Measurements from ENCODE around the gene EXD3. TPM values are rescaled to one million over a fixed set of nuclear protein-coding genes. Genes with fewer than 3 reads are reported as not detected.

Gene EXD3
- polyA plus RNA-seq, 2 of the 4 experiments (the other 2 are of a cell fraction): 3.4 to 4.5 TPM

DNA sequence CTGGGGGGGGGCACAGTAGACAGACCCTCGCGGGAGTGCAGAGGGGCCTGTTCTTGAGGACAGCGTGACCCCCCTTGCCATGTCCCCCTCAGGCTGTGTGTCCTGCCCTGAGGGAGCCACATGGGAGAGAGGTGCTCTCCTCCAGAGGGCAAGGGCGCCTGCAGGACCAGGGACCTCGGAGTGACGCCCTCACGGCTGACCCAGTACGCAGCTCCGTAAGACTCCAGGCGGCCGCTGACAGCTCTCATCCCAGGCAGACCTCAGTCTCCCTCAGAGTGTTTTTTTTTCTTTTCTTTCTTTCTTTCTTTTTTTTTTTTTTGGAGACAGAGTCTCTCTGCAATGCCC, 27.3 kb downstream of the EXD3 start:
- Histone ChIP-seq H3K4me3 (no peak overlapping the region), H3K4me1 (peaks cover 7% of the 10 kb centered on the region), H3K27ac (peak overlapping the region in 1 of 2 experiments; percentile 70; a peak in 2 of 6 replicates), H3K4me2 (0 out of 3 replicates have a peak overlapping the region, but pooled peaks have one; percentile 10), H3K9me3 (no peaks in the 10 kb centered on the region)
- ATAC-seq (peak in 1 of 2 experiments; percentile 14; a peak in 1 of 6 replicates), FAIRE-seq (no peak), DNase-seq (ENCODE audit: low read depth in 1 of 2, low spot score in 1 of 2) (no peak)
- ChIA-PET CTCF (interaction anchor here (0.6 to 3.0 kb wide), 6 partner anchors 12 to 291 kb away, joined by 3 to 12 read pairs (median 4); partner anchors contain the start of genes EXD3 and NOXA1), POLR2A (interaction anchor here (0.6 to 1.1 kb wide), 2 partner anchors 94 to 110 kb away, joined by 3 to 8 read pairs; partner anchors contain the start of gene NRARP)
- TF ChIP-seq, protein P1, sequence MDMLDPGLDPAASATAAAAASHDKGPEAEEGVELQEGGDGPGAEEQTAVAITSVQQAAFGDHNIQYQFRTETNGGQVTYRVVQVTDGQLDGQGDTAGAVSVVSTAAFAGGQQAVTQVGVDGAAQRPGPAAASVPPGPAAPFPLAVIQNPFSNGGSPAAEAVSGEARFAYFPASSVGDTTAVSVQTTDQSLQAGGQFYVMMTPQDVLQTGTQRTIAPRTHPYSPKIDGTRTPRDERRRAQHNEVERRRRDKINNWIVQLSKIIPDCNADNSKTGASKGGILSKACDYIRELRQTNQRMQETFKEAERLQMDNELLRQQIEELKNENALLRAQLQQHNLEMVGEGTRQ (IDR thresholded peaks at IDR 0.05): no peak
- 86% methylated on average over 9 of the region's 11 CpGs for WGBS (ENCODE audit: missing lambda C conversion rate)

DNA sequence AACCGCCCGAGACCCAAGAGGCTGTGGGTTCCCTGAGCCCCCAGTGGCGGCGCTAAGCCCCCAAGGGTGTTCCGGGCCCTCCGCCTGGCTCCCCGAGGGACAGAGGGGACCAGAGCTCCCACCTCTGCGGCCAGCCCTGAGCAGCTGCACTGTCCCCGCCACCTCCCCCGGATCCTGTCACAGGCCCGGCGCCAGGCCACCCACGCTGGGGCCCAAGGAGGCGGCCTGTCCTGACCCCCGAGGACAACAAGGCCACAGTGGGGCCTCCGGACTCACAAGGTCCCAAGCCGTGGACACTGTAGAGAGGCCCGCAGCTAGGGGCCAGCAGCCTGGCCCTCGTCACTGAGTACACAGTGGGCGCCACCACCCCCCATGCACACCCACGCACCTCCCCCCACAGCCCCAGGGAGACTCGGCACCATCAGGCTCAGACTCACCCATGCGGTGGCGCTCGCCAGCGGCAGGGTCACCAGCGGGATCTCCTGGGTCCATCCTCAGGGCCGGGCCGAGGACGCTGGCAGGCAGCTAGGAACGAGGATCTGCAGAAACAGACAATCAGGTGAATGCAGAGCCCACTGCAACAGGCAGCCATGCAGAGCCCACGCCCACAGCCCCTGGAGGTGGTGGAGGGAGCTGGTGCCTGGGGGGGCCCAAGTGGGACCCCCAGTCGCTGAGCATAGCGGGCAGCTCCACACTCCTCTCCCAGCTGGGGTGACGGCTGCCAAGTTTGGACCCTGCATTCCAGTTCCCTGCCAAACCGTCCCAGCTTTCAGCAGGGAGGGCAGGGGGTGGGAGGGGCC, 27.9 kb downstream of the EXD3 start:
- no peaks in the 10 kb centered on the region for H3K9me3 ChIP-seq
- no peak for FAIRE-seq
- POLR2A ChIA-PET: no interaction called here
- no peak for TF ChIP-seq CEBPB (IDR thresholded peaks at IDR 0.05)
- no peak for TF ChIP-seq CBX2 (IDR thresholded peaks at IDR 0.05; ENCODE audit: borderline replicate concordance, low read depth)
- TF ChIP-seq, protein P2, sequence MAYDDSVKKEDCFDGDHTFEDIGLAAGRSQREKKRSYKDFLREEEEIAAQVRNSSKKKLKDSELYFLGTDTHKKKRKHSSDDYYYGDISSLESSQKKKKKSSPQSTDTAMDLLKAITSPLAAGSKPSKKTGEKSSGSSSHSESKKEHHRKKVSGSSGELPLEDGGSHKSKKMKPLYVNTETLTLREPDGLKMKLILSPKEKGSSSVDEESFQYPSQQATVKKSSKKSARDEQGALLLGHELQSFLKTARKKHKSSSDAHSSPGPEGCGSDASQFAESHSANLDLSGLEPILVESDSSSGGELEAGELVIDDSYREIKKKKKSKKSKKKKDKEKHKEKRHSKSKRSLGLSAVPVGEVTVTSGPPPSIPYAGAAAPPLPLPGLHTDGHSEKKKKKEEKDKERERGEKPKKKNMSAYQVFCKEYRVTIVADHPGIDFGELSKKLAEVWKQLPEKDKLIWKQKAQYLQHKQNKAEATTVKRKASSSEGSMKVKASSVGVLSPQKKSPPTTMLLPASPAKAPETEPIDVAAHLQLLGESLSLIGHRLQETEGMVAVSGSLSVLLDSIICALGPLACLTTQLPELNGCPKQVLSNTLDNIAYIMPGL (CRISPR knock-in tag; IDR thresholded peaks at IDR 0.05; ENCODE audit: borderline replicate concordance): no peak
- TF ChIP-seq, protein P1 (IDR thresholded peaks at IDR 0.05): no peak
- TF ChIP-seq TFCP2L1 (CRISPR knock-in tag; IDR thresholded peaks at IDR 0.05): no peak
- TF ChIP-seq CHD4 (IDR thresholded peaks at IDR 0.05; ENCODE audit: borderline replicate concordance): no peak
- no peak for TF ChIP-seq NR3C1 (IDR thresholded peaks at IDR 0.05)
- TF ChIP-seq JUNB (IDR thresholded peaks at IDR 0.05): no peak
- TF ChIP-seq MAFK (IDR thresholded peaks at IDR 0.05; ENCODE audit: partially characterized antibody): no peak
- no peak for TF ChIP-seq EP300 (IDR thresholded peaks at IDR 0.05)
- no peak for TF ChIP-seq ZC3H11A (IDR thresholded peaks at IDR 0.05)
- no peak for TF ChIP-seq ZSCAN20 (CRISPR knock-in tag; IDR thresholded peaks at IDR 0.05)
- TF ChIP-seq FOXS1 (CRISPR knock-in tag; IDR thresholded peaks at IDR 0.05): no peak
- no peak for TF ChIP-seq TP53 (CRISPR knock-in tag; IDR thresholded peaks at IDR 0.05)
- no peak for TF ChIP-seq FOSB (CRISPR knock-in tag; IDR thresholded peaks at IDR 0.05)
- TF ChIP-seq, protein P3, sequence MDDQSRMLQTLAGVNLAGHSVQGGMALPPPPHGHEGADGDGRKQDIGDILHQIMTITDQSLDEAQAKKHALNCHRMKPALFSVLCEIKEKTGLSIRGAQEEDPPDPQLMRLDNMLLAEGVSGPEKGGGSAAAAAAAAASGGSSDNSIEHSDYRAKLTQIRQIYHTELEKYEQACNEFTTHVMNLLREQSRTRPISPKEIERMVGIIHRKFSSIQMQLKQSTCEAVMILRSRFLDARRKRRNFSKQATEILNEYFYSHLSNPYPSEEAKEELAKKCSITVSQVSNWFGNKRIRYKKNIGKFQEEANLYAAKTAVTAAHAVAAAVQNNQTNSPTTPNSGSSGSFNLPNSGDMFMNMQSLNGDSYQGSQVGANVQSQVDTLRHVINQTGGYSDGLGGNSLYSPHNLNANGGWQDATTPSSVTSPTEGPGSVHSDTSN (IDR thresholded peaks at IDR 0.05): no peak
- TF ChIP-seq MYC (IDR thresholded peaks at IDR 0.05; ENCODE audit: borderline replicate concordance, low read length): no peak
- no peak for TF ChIP-seq ESRRA (IDR thresholded peaks at IDR 0.05; ENCODE audit: borderline replicate concordance, low read length)
- no peak for TF ChIP-seq RCOR1 (IDR thresholded peaks at IDR 0.05; ENCODE audit: low read depth, low read length)
- TF ChIP-seq, protein P4, sequence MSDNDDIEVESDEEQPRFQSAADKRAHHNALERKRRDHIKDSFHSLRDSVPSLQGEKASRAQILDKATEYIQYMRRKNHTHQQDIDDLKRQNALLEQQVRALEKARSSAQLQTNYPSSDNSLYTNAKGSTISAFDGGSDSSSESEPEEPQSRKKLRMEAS (IDR thresholded peaks at IDR 0.05): no peak
- CTCF ChIA-PET: interaction anchor here (0.6 to 3.0 kb wide), 6 partner anchors 13 to 292 kb away, joined by 3 to 12 read pairs (median 4); partner anchors contain the start of genes EXD3 and NOXA1
- peaks cover 7% of the 10 kb centered on the region for H3K4me1 ChIP-seq
- H3K4me2 ChIP-seq: no peak overlapping the region
- peak overlapping the region in 1 of 2 experiments; percentile 70; a peak in 2 of 6 replicates for H3K27ac ChIP-seq
- no peak overlapping the region for H3K4me3 ChIP-seq
- DNase-seq (ENCODE audit: low read depth in 1 of 2, low spot score in 1 of 2): no peak
- WGBS (ENCODE audit: missing lambda C conversion rate): 98% methylated on average over 17 of the region's 36 CpGs
- ATAC-seq: no peak
